Left kidney (tissue), 2 donors: Measurements from ENCODE around the gene PRR14. TPM values are rescaled to one million over a fixed set of nuclear protein-coding genes. Genes with fewer than 3 reads are reported as not detected.
A peak's percentile ranks its signal among the peaks of the same experiment; 100 is the strongest.
"Not testable (repeated sequence)": the region's sequence is repeated elsewhere in the genome, so short reads cannot be mapped to it uniquely, and the experiment has no call there.

Experiments used
- DNase-seq: peaks from one replicate; pipeline ENCODE4 v3.0.0-alpha.2; 2013
- polyA plus RNA-seq: library from polyadenylated mRNA; unstranded; fragments of 120-200 nt; gene quantifications from one replicate; pipeline ENCODE4 v1.2.1, GENCODE V29; 2013; ENCODE audit not compliant: insufficient read length

The PRR14 gene
- polyA plus RNA-seq, 1 donor = 50.1 TPM

DNA sequence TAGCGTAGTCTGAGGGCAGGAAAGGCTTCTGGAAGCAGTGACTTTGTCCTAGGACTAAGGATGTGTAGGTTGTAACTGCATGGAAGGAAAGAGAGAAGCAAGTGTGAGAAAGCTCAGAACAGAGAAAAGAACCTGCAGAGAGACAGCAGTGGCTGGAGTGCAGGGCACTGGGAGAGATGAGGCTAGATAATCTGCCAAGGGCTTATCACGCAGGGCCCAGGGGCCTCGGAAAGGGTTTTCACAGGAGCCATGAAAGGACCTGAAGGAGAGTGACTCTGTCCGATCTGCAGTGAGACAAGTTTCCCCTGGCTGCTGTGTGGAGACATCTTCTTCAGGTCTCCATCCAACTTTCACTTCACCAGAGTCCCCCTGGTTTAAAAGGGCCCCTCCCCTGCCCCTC is 41.1 kb downstream of the PRR14 start:
- no peak for DNase-seq

DNA sequence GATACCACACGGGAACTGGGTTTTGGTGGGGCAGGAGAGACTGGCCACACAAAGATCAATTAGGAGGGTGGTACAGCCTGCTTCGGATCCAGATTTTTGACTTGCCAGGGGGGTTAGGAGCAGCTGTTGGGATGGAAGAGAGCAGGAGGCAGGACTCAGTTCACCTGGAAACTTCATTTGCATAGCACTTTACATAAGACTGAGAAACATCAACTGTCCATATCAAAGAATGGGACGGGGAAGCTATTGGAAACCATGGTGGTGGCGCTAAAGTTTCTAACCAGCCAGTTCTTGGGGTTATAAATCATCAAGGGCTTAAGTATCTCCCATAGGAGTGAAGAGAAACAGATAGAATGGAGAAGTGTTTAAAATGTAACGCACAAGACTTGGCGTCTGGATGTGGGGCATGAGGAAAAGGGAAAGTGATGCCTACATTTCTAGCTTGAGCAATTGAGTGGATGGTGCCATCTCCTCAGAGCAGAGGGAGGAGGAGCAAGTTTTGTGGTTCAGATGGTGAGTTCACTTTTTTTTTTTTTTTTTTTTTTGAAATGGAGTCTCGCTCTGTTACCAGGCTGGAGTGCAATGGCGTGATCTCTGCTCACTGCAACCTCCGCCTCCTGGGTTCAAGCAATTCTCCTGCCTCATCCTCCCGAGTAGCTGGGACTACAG is 41.8 kb downstream of the PRR14 start:
- no peak for DNase-seq

DNA sequence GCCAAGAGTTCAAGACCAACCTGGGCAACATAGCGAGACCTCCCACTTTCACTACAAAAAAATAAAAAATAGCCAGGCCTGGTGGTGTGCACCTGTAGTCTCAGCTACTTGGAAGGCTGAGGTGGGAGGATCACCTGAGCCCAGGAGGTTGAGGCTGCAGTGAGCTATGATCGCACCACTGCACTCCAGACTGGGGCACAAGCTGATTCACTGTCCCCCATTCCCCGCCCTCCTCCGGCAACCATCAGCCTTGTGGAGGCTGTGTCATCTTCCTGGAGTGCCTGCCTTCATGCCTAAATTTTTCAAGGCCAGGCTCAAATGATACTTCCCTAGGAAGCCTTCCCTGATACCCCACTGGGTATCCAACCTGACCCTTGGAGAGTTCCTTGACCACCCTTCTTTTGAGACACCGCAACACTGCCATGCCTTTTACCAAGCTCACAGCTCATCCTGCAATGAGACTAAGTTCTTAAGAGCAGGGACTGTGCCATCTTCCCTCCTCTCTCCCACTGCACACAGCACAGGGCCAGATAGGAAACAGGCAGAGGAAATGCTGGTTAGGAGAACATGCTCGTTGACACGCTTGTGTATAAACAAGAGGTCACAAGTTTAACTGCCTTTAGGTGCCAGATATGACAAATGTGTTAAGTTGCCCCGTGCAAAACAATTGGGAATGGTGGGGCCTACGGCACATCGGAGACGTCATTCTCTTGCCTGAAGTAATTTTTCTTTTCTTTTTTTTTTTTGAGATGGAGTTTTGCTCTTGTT is 44.4 kb downstream of the PRR14 start:
- no peak for DNase-seq

DNA sequence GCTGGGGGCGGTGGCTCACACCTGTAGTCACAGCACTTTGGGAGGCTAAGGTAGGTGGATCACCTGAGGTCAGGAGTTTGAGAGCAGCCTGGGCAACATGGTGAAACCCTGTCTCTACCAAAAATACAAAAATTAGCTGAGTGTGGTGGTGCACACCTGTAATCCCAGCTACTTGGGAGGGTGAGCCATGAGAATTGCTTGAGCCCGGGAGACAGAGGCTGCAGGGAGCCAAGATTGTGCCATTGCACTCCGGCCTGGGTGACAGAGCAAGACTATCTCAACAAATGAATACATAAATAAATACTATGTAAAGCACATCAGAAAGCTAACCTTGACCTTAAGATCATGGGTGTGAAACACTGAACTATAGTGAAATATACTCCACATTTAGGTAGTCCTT is 45.9 kb downstream of the PRR14 start:
- DNase-seq = not testable (repeated sequence)

DNA sequence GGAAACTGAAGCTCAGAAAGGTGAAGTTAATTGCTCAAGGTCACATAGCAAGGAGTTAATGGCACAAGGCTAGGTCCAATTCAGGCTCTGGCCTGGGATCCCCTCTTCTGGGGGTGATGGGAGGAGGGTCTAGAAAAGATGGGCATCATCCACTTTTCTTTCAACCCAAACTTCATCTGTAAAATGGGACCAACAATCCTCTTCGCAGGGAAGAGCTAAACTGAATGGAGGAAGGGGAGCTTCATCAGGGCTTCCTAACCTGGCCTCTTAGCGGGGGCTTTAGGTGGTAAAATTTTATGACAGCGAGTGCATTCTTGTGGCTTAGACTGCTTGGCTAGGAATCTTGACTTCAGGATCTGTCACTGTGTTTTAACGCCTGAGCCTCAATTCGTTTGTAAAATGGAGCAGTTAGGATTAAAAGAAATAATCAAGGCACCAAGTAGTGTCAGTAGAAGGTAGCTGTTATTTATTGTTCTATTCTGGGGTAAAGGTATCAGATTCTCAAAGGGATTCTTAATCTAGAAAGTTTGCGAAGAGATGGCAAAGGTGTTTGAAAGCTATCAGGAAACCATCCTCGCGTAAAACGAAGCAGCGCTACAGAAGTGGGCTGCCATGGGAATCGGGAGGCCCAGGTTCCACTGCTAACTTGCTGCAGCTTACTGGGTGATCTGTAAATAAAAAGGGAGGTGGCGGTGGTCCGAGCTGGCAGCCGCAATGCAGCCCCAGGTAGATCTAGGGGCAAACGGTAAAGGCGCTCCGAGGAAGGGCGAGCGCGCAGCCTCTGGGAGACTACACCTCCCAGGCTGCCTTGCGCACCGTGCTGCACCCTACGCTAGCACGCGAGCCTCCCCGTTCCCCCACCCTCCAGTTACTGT is 46.7 kb downstream of the PRR14 start:
- no peak for DNase-seq

DNA sequence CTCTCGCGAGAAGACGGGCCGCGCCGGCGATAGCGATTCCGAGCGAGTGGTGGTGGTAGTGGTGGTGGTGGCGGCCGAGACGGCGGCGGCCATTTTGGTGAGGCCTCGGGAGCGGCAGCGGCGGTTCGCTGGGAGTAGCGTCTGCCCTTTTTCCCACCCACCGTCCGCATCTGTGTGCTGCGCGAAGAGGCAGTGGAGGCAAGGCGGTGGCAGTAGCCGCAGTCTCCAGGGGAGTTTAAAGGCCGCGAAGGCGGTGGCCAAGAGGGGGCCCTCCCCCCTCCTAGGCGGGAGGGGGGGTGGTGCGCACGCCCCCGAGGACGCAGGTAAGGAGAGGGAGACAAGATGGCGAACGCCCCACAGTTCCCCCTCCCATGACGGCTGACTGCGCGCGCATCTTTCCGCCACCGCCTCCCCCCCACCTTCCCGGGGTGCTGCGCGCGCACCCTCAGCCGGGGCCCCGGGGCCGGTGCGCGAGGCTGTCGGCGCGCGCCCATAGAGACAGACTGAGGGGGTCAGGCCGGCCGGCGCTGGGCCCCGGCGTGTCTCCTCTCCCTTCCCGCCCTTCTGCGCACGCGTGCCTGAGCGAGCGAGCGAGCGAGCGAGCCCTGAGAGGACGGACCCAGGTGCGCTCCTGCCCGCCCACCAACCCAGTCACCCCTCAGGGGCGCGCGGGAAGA is 47.5 kb downstream of the PRR14 start:
- peak; percentile 96 for DNase-seq

DNA sequence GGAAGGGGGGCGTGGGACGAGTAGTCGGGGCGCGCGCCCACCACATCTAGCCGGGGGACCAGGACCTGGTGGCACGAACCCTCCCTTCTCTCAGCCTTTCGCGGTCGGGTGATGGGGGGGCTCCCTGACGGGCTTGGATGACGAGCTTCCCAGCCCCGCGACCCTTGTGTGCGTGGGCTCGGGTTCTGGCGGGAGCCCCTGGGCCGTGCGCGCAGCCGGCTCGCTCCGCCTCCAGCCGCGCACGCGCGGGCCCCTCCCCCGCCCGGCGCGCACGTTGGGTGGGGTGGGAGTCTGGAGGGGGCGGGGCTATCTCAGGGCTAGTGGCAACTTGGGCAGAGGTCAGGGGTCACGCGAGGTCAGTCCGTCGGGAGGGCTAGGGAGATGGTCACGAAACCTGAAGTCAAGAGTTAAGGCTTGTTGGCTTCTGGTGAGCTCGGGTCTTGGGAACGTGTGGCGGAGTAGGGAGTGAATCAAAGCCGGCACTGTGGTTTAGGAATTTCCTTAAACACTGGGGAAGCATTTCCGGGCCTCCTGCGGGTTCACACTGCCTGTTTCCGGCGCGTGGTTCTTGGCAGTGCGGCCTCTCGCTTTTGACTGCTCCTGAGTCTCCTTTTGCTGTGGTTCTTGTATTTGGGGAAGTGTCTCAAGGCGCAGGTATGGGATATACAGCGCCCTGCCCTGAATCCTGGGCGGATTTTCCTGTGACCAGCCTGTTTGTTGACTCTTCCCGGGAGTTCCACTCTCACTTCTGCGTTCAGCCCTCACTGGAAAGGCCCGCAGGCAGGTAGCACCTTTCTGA is 48.3 kb downstream of the PRR14 start, which contains the start of gene SRCAP:
TSS of gene SRCAP (plus strand) at position 356 of the 799 bp plus-strand sequence. CDS start 1,654 bp downstream, outside the sequence.
- DNase-seq = peak; percentile 79

DNA sequence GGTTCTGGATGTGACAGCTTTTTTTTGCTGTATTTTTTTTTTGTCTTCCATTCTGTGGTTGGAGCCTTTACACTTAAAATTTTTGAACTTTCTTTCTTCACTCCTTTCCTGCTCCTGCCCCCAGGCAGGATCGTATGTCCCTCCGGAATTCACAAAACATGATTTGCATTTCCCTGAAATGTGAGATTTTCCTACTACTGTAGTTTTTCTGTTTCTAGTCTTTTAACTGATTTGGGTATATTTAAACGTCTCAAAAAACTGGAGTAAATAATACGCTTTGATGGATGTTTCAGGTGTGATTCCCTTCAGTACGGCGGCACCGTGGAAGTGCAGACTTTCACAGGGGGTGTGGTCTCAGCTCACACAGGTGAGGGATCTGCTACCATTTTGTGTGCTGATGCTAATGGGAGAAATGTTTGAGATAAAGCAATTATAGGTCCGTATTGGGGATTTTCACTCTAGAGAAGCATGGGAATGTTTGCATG is 48.9 kb downstream of the PRR14 start:
- no peak for DNase-seq

DNA sequence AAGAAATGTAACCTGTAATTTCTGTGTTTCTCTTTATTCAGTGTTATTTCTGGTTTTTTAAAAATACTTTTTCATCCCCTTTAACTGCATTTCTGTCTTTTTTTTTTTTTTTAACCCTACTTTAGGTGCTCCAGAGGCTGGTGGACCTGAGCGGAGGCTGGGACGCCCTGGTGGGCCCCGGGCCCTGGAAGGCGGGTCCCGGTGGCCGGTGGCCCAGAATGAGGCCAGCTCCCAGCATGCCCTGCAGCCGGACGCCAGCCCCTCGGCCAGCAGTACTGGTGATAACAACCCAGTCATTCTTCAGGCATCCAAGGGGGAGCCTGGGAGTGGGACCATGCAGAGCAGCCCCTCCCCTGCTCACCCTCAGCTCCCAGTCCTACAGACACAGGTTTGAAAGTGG is 49.7 kb downstream of the PRR14 start:
- no peak for DNase-seq

DNA sequence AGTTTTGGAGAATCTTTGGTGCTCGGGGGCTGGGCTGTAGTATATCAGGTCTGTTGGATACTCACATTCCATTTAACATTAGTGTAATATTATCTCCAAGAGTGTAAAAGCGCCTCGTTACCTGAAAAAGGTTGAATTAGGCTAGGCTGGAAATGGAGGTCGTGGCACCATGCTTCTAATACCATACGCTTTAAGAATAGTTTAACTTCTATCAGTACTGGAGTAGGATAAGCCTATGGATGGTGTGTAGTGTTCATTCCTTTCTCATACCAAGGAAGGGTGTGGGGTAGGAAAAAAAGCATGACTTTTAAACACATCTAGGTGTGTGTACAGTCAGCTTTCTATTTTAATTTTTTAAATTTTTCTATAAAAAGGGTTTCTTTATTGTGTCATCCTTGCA is 50.2 kb downstream of the PRR14 start:
- DNase-seq = no peak

DNA sequence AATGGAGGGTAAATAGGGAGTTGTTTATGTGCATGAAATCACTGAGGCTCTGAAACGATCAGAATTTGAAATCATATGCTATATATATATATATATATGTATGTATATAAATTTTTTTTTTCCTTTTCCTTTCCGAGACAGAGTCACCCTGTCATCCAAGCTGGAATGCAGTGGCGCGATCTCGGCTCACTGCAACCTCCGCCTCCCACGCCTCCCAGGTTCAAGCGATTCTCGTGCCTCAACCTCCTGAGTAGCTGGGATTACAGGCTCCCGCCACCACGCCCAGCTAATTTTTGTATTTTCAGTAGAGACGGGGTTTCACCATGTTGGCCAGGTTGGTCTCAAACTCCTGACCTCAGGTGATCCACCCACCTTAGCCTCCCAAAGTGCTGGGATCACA is 52.3 kb downstream of the PRR14 start:
- not testable (repeated sequence) for DNase-seq

DNA sequence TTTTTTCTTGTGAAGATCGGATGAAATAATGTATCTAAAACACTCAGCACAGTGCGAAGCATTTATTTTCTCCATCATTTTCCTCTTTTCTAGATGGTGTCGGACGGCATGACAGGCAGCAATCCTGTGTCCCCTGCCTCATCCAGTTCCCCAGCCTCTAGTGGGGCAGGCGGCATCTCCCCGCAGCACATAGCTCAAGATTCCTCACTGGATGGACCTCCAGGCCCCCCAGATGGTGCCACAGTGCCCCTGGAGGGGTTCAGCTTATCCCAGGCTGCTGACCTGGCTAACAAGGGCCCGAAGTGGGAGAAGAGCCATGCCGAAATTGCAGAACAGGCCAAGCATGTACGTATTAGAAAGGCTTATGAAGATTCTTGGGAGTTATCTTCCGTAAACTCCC is 53.2 kb downstream of the PRR14 start:
- no peak for DNase-seq

Other genes with a start within 250 kb of the PRR14 start
- gene ZNF771, start 243.4 kb upstream of the PRR14 start, polyA plus RNA-seq = 4.5 TPM
- 43.9 TPM for gene DCTPP1, start 220.9 kb upstream of the PRR14 start, polyA plus RNA-seq
- gene SEPHS2, start 205.1 kb upstream of the PRR14 start, polyA plus RNA-seq = 87.0 TPM
- gene ITGAL, start 178.2 kb upstream of the PRR14 start, polyA plus RNA-seq = 2.1 TPM
- 44.5 TPM for gene ZNF768, start 124.4 kb upstream of the PRR14 start, polyA plus RNA-seq
- 9.4 TPM for gene ZNF747, start 116.1 kb upstream of the PRR14 start, polyA plus RNA-seq
- 11.8 TPM for gene ZNF764, start 92.6 kb upstream of the PRR14 start, polyA plus RNA-seq
- gene ZNF688, start 79.2 kb upstream of the PRR14 start, polyA plus RNA-seq = 13.6 TPM
- gene ZNF785, start 65.3 kb upstream of the PRR14 start, polyA plus RNA-seq = 30.0 TPM
- gene ZNF689, start 40.6 kb upstream of the PRR14 start, polyA plus RNA-seq = 14.0 TPM
- gene FBRS, start 7.5 kb downstream of the PRR14 start, polyA plus RNA-seq = 57.7 TPM
- gene SRCAP, start 48.2 kb downstream of the PRR14 start, polyA plus RNA-seq = 37.1 TPM
- gene PHKG2, start 97.5 kb downstream of the PRR14 start, polyA plus RNA-seq = 39.8 TPM
- 8.8 TPM for gene CFAP119, start 111.1 kb downstream of the PRR14 start, polyA plus RNA-seq
- gene RNF40, start 111.4 kb downstream of the PRR14 start, polyA plus RNA-seq = 121 TPM
- 27.6 TPM for gene ZNF629, start 136.2 kb downstream of the PRR14 start, polyA plus RNA-seq
- gene BCL7C, start 243.1 kb downstream of the PRR14 start, polyA plus RNA-seq = 35.0 TPM
- gene CTF1, start 245.7 kb downstream of the PRR14 start, polyA plus RNA-seq = 6.4 TPM